Mucosa of stomach (tissue), 1 donor: Measurements from ENCODE around the gene MAPK1.
"Not testable (repeated sequence)": the region's sequence is repeated elsewhere in the genome, so short reads cannot be mapped to it uniquely, and the experiment has no call there.

ENCODE experiments used
- H3K27me3 ChIP-seq: one replicate; pipeline ENCODE4 v1.7.0; 2013; ENCODE audit warnings: mild to moderate bottlenecking, low read length; ENCODE audit not compliant: control insufficient read depth, insufficient read depth
- H3K36me3 ChIP-seq: one replicate; pipeline ENCODE4 v1.7.0; 2013; ENCODE audit warnings: low read length; ENCODE audit not compliant: control insufficient read depth, insufficient read depth
- H3K4me1 ChIP-seq: one replicate; pipeline ENCODE4 v1.7.0; 2013; ENCODE audit warnings: mild to moderate bottlenecking, low read length; ENCODE audit not compliant: control insufficient read depth, insufficient read depth
- H3K4me3 ChIP-seq: one replicate; pipeline ENCODE4 v1.7.0; 2013; ENCODE audit warnings: low read length
- H3K9ac ChIP-seq: one replicate; pipeline ENCODE4 v1.7.0; 2013; ENCODE audit warnings: mild to moderate bottlenecking, low read length, moderate library complexity
- H3K9me3 ChIP-seq: one replicate; pipeline ENCODE4 v1.7.0; 2013; ENCODE audit warnings: mild to moderate bottlenecking, low read length, moderate library complexity; ENCODE audit not compliant: control insufficient read depth
- donor health status: Pancreatic carcinoma.

The MAPK1 gene

GRCh38 chr22:21837248-21837979, 30.0 kb downstream of the MAPK1 start:
- H3K4me3 ChIP-seq = no peak overlapping the region
- H3K9ac ChIP-seq = no peak overlapping the region
- no peaks in the 10 kb centered on the region for H3K36me3 ChIP-seq
- H3K27me3 ChIP-seq = no peaks in the 10 kb centered on the region
- peaks cover 32% of the 10 kb centered on the region for H3K4me1 ChIP-seq
- H3K9me3 ChIP-seq = no peaks in the 10 kb centered on the region

GRCh38 chr22:21836486-21836885, 31.0 kb downstream of the MAPK1 start:
- not testable (repeated sequence) for H3K27me3 ChIP-seq, H3K9ac ChIP-seq, H3K9me3 ChIP-seq, H3K4me3 ChIP-seq, H3K36me3 ChIP-seq
- peaks cover 34% of the 10 kb centered on the region for H3K4me1 ChIP-seq

- H3K27me3 ChIP-seq = no peaks in the 10 kb centered on the region
- no peak overlapping the region for H3K4me3 ChIP-seq
- H3K36me3 ChIP-seq = no peaks in the 10 kb centered on the region
- H3K9ac ChIP-seq = no peak overlapping the region
- peaks cover 34% of the 10 kb centered on the region for H3K4me1 ChIP-seq
- H3K9me3 ChIP-seq = no peaks in the 10 kb centered on the region
These were observed 32.1 kb downstream of the MAPK1 start for GRCh38 chr22:21835378-21835777.

DNA sequence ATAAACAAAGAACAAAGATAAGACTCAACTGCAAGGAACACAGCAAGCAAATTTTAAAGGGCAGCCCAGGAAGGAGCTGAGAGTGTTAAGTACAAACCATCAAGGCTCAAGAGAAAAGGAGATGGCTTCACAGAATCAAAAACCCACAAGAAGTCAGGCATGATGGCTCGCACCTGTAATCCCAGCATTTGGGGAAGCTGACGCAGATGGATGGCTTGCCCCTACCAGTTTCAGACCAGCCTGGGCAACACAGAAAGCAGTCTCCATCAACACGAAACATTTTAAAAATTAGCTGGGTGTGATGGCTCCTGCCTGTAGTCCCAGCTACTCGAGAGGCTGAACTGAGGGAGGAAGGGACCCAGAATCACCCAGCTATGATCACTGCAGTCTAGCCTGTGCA, 32.6 kb downstream of the MAPK1 start:
- no peaks in the 10 kb centered on the region for H3K9me3 ChIP-seq
- H3K36me3 ChIP-seq = no peaks in the 10 kb centered on the region
- no peak overlapping the region for H3K4me3 ChIP-seq
- H3K4me1 ChIP-seq = peaks cover 34% of the 10 kb centered on the region
- no peaks in the 10 kb centered on the region for H3K27me3 ChIP-seq
- H3K9ac ChIP-seq = no peak overlapping the region

- H3K27me3 ChIP-seq = no peaks in the 10 kb centered on the region
- H3K4me1 ChIP-seq = peaks cover 17% of the 10 kb centered on the region
- H3K9me3 ChIP-seq = no peaks in the 10 kb centered on the region
- no peaks in the 10 kb centered on the region for H3K36me3 ChIP-seq
- H3K4me3 ChIP-seq = no peak overlapping the region
- H3K9ac ChIP-seq = no peak overlapping the region
These were observed 34.9 kb downstream of the MAPK1 start for GRCh38 chr22:21832291-21833290.

GRCh38 chr22:21829523-21829922, 37.9 kb downstream of the MAPK1 start:
- no peaks in the 10 kb centered on the region for H3K9me3 ChIP-seq
- H3K27me3 ChIP-seq = no peaks in the 10 kb centered on the region
- no peak overlapping the region for H3K4me3 ChIP-seq
- peaks cover 7% of the 10 kb centered on the region for H3K4me1 ChIP-seq
- H3K9ac ChIP-seq = no peak overlapping the region
- H3K36me3 ChIP-seq = no peaks in the 10 kb centered on the region

DNA sequence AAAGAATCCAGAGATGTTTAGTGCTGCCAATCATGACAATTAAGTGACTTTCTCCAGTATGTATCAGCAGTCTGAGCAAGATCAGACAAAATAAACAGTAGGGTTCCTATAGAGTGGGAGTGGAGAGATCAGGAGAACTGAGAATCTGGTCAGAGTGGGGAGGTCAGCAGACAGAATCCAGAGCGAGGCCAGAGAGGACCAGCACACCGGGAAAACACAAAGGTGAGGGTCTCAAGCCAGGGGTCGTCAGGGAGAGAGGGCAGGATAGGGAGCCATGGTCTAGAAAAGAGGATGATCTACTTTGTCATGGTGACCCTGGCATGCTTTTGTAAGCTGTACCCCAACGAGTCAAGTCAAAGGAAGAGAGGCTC, 39.2 kb downstream of the MAPK1 start:
- Histone ChIP-seq H3K9ac (no peak overlapping the region), H3K4me1 (peaks cover 7% of the 10 kb centered on the region), H3K27me3 (no peaks in the 10 kb centered on the region), H3K4me3 (no peak overlapping the region), H3K36me3 (no peaks in the 10 kb centered on the region), H3K9me3 (no peaks in the 10 kb centered on the region)

DNA sequence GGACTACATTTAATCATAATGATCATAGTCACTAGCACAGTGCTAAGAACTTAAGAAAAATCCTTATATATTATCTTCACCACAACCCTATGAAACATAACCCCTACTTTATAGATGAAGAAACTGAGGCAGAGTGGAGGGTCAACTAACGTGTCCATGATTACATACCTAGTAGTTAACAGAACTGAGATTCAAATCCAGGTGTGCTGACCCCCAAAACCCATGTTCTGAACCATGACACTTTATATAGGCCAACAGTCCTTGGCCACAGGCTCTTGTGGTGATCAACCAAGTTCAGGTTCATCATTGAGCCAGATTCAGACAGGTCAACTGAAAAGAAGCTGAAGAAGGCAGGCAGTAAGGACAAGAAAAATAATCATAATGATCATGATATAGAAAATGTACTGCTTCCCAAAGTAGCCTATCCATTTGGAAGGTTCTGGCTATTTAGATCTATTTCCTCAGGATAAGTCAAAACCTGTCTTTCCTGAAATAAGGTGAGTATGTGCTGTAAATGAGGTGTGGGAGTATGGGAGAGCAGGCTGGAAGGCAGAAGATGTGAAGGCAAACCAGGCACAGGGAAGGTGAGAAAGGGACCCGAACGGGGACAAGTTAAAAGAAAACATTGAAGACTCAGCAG, 39.7 kb downstream of the MAPK1 start:
- Histone ChIP-seq H3K9ac (no peak overlapping the region), H3K4me1 (peaks cover 6% of the 10 kb centered on the region), H3K27me3 (no peaks in the 10 kb centered on the region), H3K4me3 (no peak overlapping the region), H3K36me3 (no peaks in the 10 kb centered on the region), H3K9me3 (no peaks in the 10 kb centered on the region)

GRCh38 chr22:21826204-21826603, 41.2 kb downstream of the MAPK1 start:
- Histone ChIP-seq H3K27me3 (no peaks in the 10 kb centered on the region), H3K36me3 (no peaks in the 10 kb centered on the region), H3K4me1 (no peaks in the 10 kb centered on the region), H3K9me3 (no peaks in the 10 kb centered on the region), H3K9ac (no peak overlapping the region), H3K4me3 (no peak overlapping the region)

- not testable (repeated sequence) for H3K36me3 ChIP-seq, H3K27me3 ChIP-seq, H3K4me1 ChIP-seq, H3K9ac ChIP-seq, H3K9me3 ChIP-seq, H3K4me3 ChIP-seq
These were observed 42.5 kb downstream of the MAPK1 start for GRCh38 chr22:21824962-21825361.

GRCh38 chr22:21824445-21824912, 43.0 kb downstream of the MAPK1 start:
- H3K36me3 ChIP-seq = no peaks in the 10 kb centered on the region
- no peaks in the 10 kb centered on the region for H3K27me3 ChIP-seq
- H3K9me3 ChIP-seq = no peaks in the 10 kb centered on the region
- no peak overlapping the region for H3K4me3 ChIP-seq
- H3K4me1 ChIP-seq = peaks cover 1% of the 10 kb centered on the region
- no peak overlapping the region for H3K9ac ChIP-seq
